K562 (cell line): Measurements from ENCODE around the gene PSMD1. TPM values are rescaled to one million over a fixed set of nuclear protein-coding genes. Genes with fewer than 3 reads are reported as not detected.

Experiments used
- C11orf30 ChIP-seq: fragments of 450-650 bp; IDR thresholded peaks from 2 replicates; pipeline ENCODE4 v1.6.1; 2016; ENCODE audit warnings: low read depth, mild to moderate bottlenecking
- CBX3 ChIP-seq, 2 experiments: IDR thresholded peaks; 1 replicate in 1 of 2; 2 replicates in 1 of 2; pipeline ENCODE4 v1.6.1; 2012; ENCODE audit warnings: inconsistent platforms in 2 of 2, low read length in 2 of 2, borderline replicate concordance in 1 of 2, control low read depth in 1 of 2
- KDM1A ChIP-seq, 2 experiments: fragments of 450-650 bp; IDR thresholded peaks; 2 replicates each; pipeline ENCODE4 v1.6.1; 2016; ENCODE audit warnings: mild to moderate bottlenecking in 2 of 2
- NFRKB ChIP-seq: fragments of 450-650 bp; IDR thresholded peaks from 2 replicates; pipeline ENCODE4 v1.6.1; 2016; ENCODE audit warnings: low read depth
- TAF15 ChIP-seq: fragments of 200-400 bp; formaldehyde crosslinking; IDR thresholded peaks from 2 replicates; pipeline ENCODE4 v1.6.1; 2017; ENCODE audit warnings: mild to moderate bottlenecking, low read depth, low read length, moderate library complexity
- ZKSCAN8 ChIP-seq: fragments of 200-800 bp; sonication (Bioruptor generic); IDR thresholded peaks from 2 replicates; pipeline ENCODE4 v1.6.1; 2016; ENCODE audit warnings: missing genetic modification characterization, missing compliant biosample characterization
- ZNF212 ChIP-seq: fragments of 450-650 bp; formaldehyde crosslinking; IDR thresholded peaks from 2 replicates; pipeline ENCODE4 v1.4.0; 2020; ENCODE audit warnings: mild to moderate bottlenecking
- ZNF717 ChIP-seq: fragments of 250-450 bp; sonication (Bioruptor Pico); IDR thresholded peaks from 2 replicates; pipeline ENCODE4 v1.5.0; 2021
- polyA plus RNA-seq, 8 experiments: library from polyadenylated mRNA; depleted of rRNA in 4 of 8; stranded (reverse) in 5 of 8; unstranded in 3 of 8; fragments of >200 nt; fragmentation: Nextera tagmentation in 2 of 8; fragmentation: Illumina TruSeq in 1 of 8; extraction: Ambion mirVana in 2 of 8; extraction: Trizol in 1 of 8; gene quantifications; 2 replicates each; pipeline versions ENCODE4 v1.2.1 to v1.2.3, GENCODE V29; 2011 to 2014; ENCODE audit warnings: inconsistent platforms in 1 of 8, missing spikeins in 1 of 8
- total RNA-seq, 7 experiments: library from RNA; depleted of rRNA in 6 of 7; stranded (reverse); fragments of >200 nt in 6 of 7; fragmentation: Illumina TruSeq in 2 of 7; extraction: Trizol in 2 of 7; gene quantifications; 2 replicates each; pipeline versions ENCODE4 v1.2.1 to v1.2.3, GENCODE V29; 2011 to 2021; ENCODE audit warnings: low replicate concordance in 1 of 7
- TF ChIP-seq, protein P1 (sequence below): fragments of 450-650 bp; formaldehyde crosslinking; IDR thresholded peaks from 2 replicates; pipeline ENCODE4 v1.4.0; 2020; ENCODE audit warnings: mild to moderate bottlenecking, moderate library complexity
- TF ChIP-seq, protein P2 (sequence below): fragments of 450-650 bp; IDR thresholded peaks from 2 replicates; pipeline ENCODE4 v1.6.1; 2016; ENCODE audit warnings: mild to moderate bottlenecking

PSMD1 gene
- total and polyA plus RNA-seq, 9 of the 15 experiments (the other 6 are each of a cell fraction or from before 2014, with no cell fraction given), result 100 to 257 (median 147) TPM

DNA sequence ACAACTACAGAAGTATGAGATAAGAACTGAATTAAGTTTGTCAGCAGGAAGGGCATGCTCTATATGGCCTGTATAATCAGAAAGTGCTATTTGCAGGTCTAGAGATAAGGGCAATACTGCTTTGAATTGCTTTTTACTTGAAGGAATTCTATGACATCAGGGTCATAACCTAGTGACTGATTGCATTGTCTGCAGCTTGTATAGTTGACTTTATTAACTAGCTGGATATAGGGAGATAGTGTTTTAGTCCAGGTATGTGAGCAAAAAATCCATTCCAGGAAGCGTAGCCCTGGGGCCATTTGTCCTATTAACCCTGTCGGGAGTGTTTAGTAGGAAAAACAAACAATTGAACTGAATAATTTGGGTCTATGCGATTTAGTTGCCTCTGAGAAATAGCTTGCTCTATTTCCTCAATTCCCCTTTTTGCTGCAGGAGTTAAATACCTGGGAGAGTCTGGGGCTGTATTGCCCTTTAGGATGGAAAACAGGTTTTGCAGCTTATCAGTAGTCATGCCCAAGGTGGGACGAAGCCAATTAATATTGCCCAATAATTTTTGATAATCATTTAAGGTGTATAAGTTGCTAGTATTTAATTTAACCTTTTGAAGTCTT is 38.2 kb downstream of the PSMD1 start (continued):
- no peak for TF ChIP-seq NFRKB
- no peak for TF ChIP-seq CBX3 (IDR thresholded peaks at IDR 0.05; ENCODE audit: borderline replicate concordance in 1 of 2, low read length in 2 of 2)
- TF ChIP-seq, protein P1, sequence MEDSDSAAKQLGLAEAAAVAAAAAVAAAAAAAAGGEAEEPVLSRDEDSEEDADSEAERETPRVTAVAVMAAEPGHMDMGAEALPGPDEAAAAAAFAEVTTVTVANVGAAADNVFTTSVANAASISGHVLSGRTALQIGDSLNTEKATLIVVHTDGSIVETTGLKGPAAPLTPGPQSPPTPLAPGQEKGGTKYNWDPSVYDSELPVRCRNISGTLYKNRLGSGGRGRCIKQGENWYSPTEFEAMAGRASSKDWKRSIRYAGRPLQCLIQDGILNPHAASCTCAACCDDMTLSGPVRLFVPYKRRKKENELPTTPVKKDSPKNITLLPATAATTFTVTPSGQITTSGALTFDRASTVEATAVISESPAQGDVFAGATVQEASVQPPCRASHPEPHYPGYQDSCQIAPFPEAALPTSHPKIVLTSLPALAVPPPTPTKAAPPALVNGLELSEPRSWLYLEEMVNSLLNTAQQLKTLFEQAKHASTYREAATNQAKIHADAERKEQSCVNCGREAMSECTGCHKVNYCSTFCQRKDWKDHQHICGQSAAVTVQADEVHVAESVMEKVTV (CRISPR knock-in tag), result no peak
- TF ChIP-seq ZKSCAN8 (CRISPR knock-in tag), result no peak
- TF ChIP-seq ZNF717 (CRISPR knock-in tag), result no peak
- 0 out of 4 replicates have a peak, but pooled peaks of 1 of the 2 experiments have one; percentile 29 for TF ChIP-seq KDM1A (IDR thresholded peaks at IDR 0.05)
- TF ChIP-seq ZNF212 (CRISPR knock-in tag), result no peak
- no peak for TF ChIP-seq TAF15
- no peak for TF ChIP-seq C11orf30
- TF ChIP-seq, protein P2, sequence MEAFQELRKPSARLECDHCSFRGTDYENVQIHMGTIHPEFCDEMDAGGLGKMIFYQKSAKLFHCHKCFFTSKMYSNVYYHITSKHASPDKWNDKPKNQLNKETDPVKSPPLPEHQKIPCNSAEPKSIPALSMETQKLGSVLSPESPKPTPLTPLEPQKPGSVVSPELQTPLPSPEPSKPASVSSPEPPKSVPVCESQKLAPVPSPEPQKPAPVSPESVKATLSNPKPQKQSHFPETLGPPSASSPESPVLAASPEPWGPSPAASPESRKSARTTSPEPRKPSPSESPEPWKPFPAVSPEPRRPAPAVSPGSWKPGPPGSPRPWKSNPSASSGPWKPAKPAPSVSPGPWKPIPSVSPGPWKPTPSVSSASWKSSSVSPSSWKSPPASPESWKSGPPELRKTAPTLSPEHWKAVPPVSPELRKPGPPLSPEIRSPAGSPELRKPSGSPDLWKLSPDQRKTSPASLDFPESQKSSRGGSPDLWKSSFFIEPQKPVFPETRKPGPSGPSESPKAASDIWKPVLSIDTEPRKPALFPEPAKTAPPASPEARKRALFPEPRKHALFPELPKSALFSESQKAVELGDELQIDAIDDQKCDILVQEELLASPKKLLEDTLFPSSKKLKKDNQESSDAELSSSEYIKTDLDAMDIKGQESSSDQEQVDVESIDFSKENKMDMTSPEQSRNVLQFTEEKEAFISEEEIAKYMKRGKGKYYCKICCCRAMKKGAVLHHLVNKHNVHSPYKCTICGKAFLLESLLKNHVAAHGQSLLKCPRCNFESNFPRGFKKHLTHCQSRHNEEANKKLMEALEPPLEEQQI, result no peak
